ENCODE data around the gene RBM28.

The RBM28 gene

GRCh38 chr7:128366986-128367385 lies 23.3 kb upstream of the RBM28 start:
- DNase-seq, result no peak

- DNase-seq, result no peak
Observed at GRCh38 chr7:128366300-128366699, 22.6 kb upstream of the RBM28 start.

GRCh38 chr7:128365432-128365831 lies 21.7 kb upstream of the RBM28 start:
- DNase-seq, result no peak

DNA sequence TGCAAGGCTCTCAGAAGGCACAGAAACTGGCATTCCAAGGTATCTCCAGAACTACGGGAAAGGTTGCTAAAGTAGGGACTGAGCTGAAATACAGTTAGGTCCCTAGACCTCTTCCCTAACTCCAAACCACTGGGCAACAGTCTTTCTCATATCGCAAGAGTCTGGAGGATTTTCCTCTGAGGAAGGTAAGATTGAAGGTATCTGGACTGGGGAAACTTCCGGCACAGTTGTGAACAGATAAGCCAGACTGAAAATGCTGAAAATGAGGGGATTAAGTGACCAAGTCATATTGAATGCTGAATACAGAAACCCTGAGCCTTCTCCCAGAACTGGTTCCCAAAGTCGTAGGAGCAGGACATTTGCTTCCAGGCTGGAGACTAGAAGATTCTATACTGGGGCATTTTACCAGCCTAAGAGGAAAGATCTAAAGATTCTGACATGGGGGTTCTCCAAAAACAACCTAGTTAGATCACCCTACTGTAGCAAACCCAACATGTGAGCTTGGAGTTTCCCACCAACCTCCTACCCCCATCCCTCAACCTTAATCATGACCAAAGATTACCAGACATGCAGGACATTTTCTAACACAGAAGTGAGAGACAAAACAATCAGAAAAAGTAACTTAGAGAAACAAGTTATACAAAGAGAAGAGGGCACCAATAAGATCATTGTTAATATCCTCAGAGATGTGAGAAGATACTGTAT lies 20.6 kb upstream of the RBM28 start:
- DNase-seq, result no peak

GRCh38 chr7:128363261-128363721 lies 19.6 kb upstream of the RBM28 start:
- no peak for DNase-seq

DNA sequence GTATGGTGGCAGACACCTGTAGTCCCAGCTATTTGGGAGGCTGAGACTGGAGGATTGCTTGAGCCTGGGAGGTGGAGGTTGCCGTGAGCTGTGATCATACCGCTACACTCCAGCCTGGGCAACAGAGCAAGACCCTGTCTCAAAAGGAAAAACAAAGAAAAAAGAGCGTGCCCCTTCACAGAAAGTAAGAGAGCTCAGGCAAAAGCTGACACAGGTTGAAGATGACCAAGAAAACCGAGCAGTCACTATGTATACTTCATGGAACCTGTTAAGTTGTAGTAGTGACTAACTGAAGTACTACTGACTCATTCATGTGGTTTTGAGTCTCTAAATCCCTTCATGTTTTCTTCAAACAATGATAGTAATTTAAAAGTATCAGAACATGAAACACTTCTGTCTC lies 19.0 kb upstream of the RBM28 start:
- DNase-seq, result no peak

DNA sequence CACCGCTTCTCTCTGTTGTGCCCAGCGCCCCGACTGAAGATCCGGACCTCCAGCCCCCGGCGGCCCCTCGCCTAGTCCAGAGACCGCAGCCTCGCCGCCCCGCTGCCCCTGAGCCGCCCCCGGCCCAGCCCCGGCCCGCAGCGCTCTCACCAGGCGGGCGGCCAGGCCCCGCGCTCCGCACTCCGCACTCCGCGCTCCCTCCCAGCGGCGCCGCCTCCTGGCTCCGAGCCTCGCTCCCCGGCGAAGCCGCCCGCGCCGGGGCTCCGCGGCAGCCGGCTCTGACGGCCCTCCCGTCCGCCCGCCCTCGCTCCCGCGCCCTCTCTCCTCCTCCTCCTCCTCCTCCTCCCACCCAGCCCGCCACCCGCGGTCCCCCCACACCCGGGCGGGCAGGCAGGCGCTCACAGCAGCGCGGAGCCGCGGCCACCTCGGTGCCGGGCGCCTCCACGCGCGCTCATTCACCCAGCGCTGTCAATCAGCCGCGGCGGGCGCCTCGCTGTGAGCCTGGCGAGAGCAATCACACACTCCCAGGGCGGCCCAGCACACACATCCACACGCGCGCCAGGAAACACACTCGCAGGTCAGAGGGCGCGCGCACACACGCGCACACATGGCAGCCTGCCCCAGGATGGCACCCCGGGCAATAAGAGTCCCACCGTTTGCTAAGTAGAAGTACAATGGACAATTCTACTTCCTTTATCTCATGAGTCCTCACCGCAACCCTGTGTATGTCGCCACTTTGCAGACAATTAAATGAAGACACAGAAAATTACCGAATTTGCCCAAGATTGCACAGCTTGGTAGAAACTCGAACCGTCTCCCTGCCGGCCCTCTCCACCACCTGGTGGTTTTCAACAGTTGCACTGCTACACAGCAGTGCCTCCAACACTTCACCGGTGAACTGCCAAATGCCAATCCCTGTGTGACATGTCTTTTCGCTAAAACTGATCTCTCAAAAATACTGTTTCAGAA lies 18.0 kb upstream of the RBM28 start, which contains the start of gene PRRT4:
Gene PRRT4, minus strand, starts transcription at position 280 of the 969 bp plus-strand sequence.
- DNase-seq, result no peak

GRCh38 chr7:128360359-128360678 lies 16.6 kb upstream of the RBM28 start:
- no peak for DNase-seq

GRCh38 chr7:128359939-128360338 lies 16.2 kb upstream of the RBM28 start:
- no peak for DNase-seq

DNA sequence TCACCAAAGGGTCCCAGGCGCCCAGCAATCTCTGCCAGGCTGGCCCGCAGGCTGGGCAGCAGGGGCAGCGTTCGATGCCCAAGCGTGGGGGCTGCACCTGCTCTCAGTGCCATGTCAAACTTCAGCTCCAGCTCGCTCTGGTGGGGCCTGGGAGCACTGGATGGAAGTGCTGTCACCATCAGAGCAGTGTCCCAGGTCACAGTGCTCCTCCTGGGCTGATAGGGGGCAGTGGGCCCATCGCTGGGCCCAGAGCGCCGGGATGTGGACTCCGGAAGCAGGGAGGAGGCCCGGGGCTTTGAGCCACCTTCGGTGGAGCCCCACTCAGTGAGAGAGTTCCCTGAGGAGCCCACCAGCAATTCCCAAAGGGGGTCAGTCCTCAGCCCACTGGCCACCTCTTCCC lies 15.6 kb upstream of the RBM28 start:
- no peak for DNase-seq

DNA sequence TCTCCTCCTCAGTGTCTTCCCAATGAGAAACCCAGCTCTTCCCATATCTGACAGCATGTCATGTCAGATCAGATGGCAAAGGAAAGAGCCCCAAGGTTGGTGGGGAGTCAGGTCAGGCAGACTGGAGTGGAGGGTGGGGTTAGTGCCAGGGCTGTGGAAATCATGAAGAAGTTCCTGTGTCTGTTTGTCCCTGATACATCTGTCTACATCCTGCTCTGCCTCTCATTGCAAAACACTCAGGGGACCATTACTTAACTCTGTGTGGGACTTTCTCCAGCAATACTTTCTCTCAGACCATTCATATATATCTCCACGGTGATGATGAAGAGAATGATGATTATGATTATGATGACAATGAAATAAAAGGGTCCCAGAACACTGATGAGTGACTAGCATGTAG lies 14.5 kb upstream of the RBM28 start:
- DNase-seq, result no peak

DNA sequence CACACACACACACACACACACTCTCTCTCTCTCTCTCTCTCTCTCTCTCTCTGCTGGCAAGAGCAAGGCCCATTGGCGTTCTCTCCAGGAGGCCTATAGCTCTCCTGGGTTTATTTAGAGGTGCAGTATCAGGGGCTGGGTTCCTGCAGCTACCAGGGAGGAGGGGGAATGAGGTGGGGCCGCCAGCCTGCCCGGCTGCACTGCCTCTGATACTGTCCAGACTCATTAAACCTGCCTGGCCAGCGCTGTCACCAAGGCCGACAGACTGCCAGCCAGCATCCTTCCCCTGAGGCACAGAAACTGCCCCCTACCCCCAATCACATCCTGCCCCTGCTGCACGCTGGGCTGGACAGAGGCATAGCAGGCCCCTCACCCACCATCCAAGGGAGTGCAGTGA lies 13.5 kb upstream of the RBM28 start:
- no peak for DNase-seq

DNA sequence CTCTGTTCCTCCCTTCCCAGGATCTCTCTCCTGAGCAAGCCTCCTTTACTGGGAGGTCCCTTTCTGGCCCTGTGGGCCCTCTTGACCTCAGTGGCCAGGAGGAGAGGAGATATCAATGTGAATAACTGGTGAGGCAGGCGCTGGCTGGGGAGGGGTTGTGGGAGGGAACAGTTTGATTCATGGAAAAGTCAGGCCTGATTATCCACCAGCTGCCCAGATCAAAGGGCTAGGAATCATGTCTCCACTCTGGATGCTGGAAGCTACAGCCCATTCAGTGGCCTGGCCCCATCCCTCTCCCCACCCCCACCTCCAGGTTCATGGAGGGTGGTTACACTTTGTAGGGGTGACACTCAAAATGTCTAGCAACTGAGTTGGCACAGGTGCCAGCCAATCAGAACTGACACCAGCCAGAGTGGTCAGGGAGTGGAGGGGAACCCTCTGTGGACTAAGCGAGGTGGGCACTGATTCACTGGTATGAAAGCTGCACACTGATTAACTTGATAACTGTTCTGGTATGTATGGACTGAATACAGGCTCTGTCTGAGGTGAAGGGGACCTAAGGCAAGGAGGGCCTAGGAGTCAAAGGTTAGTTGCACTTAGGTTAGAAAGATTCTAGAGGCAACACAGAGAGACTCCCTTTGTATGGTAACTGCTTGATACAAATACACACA lies 13.0 kb upstream of the RBM28 start:
- DNase-seq, result no peak

DNA sequence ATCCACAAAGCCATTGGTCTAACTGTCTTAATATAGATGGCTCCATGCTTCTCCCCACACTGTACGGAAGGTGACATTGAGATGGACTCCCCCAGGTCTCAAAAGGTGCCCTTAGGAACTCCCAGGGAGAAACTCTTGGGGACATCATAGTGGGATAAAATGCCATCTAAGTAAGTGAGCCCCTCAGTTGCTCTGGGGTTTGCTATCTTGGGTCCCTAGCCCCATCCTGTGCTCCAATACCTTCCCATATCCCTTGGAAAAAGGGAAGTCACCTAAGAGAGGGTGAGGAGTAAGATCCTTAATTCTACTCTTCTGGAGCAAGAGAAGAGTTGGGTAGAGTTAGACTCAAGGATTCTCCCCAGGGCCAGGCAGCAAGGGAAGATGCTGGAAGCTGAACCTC lies 9.9 kb upstream of the RBM28 start:
- no peak for DNase-seq

DNA sequence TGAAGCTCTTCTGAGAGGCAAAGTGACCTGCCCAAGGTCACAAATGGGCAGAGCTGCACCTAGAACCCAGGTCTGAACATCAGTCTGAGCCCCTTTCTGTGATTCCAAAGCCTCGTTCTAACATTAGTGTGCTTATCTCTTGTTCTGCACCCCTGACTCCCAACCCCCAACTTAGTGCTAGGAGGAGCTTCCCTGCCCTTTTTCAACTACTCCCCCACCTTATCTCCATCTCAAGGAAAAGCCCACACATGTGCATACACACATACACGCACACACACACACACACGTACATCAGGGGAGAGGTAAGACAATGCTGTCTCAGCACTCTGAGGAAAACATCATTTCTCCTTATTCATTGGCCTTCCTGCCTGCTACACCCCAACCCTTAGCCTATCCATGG lies 9.5 kb upstream of the RBM28 start:
- DNase-seq, result no peak

DNA sequence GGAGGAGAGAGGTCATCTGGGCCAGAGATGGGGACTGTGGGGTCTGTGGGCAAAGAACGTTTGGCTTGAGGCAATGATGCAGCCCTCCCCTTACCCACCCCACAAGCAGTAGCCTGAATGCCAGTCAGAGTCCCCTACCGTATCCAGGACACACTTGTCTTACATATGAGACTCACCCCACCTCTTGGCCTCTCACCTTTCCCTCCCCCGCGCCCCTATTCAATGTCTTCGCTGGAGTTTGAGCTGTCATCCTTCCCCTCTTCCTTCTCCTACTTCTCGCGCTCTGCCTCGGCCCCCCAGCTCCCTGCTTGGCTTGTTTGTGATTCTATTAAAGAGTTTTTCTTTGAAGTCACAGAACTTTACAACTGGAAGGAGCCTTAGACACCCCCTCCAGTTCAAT lies 8.9 kb upstream of the RBM28 start:
- no peak for DNase-seq

GRCh38 chr7:128352153-128352537 lies 8.4 kb upstream of the RBM28 start:
- no peak for DNase-seq

DNA sequence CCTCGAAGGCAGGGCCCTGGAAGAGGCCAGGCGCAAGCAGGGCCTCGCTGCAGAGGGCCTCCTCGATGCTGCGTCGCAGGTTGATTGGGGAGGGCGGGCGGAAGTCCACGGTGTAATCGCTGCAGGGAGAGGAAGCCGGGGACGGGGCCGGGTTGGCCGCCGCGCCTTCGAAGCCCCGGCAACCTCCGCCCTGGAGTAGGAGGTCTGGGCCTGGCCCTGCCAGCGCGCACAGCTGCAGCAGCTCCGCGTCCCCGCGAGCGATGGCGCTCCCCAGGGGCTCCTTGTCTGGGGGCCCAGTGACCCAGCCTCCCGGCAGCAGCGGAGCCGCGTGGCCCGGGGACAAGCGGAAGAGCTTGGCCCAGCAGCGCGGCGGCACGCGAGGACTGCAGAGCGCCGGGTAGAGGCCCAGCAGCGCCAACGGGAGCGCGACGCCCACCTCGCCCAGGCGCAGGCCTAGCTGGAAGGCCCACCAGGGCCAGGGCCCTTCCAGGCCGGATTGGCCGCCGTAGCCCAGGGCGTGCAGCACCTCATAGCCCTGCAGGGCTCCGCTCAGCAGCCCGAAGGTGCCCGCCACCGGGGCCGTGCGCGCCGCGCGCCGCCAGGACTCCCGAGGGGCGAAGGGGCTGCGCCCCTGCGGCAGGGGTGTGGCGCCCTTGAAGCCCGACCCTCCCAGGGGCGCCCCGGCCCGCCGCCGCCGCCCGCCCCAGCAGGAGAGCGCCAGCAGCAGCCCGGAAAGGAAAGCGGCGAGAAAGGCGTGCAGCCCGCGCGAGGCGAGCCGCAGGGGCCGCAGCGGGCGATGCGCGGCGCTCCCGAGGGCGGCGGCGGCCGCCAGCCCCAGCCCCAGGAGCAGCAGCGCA lies 7.8 kb upstream of the RBM28 start:
- no peak for DNase-seq

DNA sequence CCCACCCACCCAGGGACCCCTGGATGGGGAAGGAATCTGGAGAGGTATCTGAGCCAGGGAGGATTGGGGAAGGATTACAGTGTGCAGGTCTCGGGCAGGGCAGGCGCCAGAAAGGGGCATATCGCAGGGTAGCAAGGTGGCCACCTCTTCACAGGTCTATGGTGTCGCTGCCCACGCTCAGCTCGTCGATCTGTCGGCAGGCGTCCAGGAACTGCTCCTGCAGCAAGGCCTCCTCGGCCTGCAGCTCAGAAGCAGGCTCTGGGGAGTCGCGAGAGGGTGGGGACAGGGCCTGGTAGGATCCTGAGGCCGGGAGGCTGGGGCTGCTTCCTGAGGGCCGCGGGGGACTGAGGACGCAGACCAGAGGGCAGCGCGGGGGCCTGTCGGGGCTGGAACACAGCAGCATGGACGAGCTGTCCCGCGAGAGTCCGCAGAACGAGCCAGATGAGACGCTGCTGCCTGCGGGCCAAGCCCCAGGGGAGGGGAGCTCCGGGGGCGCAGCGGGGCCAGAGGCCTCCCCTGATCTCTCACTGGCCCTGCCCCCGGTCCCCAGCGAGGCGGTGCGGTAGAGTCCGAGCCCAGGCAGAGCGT lies 7.1 kb upstream of the RBM28 start:
- DNase-seq, result no peak

- DNase-seq, result no peak
Observed at GRCh38 chr7:128349466-128349825, 5.7 kb upstream of the RBM28 start.

GRCh38 chr7:128347647-128348097 lies 4.0 kb upstream of the RBM28 start:
- DNase-seq, result peak; percentile 13

DNA sequence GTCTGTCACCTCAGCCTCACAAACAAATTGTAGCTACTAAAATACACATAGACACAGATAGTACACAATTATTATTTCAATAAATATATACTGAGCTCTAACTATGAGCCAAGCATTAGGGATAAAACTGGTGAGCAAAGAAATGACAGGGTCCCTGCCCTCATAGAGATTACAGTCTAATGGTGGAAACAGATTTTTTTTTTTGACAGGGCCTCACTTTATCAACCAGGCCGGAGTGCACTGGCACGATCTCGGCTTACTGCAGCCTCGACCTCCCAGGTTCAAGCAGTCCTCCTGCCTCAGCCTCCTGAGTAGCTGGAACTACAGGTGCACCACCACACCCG lies 695 bp upstream of the RBM28 start:
- DNase-seq, result no peak

Data from NCI-H1417 treated with DMSO at 0.1 percent for 48 hours (cell line).